K562 (cell line): Measurements from ENCODE around the gene ADAM15. TPM values are rescaled to one million over a fixed set of nuclear protein-coding genes. Genes with fewer than 3 reads are reported as not detected.
A peak's percentile ranks its signal among the peaks of the same experiment; 100 is the strongest.

ENCODE experiments used
- CBX3 ChIP-seq, 2 experiments: IDR thresholded peaks; 1 replicate in 1 of 2; 2 replicates in 1 of 2; pipeline ENCODE4 v1.6.1; 2012; ENCODE audit warnings: inconsistent platforms in 2 of 2, low read length in 2 of 2, borderline replicate concordance in 1 of 2, control low read depth in 1 of 2
- CXXC5 ChIP-seq: fragments of 250-450 bp; sonication (Bioruptor Pico); IDR thresholded peaks from 2 replicates; pipeline ENCODE4 v1.8.0; 2022; ENCODE audit warnings: inconsistent platforms, mild to moderate bottlenecking, moderate library complexity
- DEAF1 ChIP-seq: fragments of 450-650 bp; formaldehyde crosslinking; IDR thresholded peaks from 2 replicates; pipeline ENCODE4 v1.4.0; 2020; ENCODE audit warnings: mild to moderate bottlenecking, moderate library complexity
- MAX ChIP-seq: sonication (generic); formaldehyde crosslinking; IDR thresholded peaks from 2 replicates; pipeline ENCODE4 v1.9.0; 2022; ENCODE audit warnings: mild to moderate bottlenecking, missing genetic modification reagents
- MAZ ChIP-seq, 2 experiments: fragments of 450-650 bp in 1 of 2; sonication (generic) in 1 of 2; formaldehyde crosslinking; IDR thresholded peaks in 1 of 2; conservative IDR thresholded peaks in 1 of 2; 2 replicates each; pipeline versions ENCODE4 v1.4.0 to v1.5.0; 2020; ENCODE audit warnings: mild to moderate bottlenecking in 1 of 2, missing genetic modification reagents in 1 of 2
- MLX ChIP-seq, 2 experiments: fragments of 450-650 bp in 1 of 2; sonication (generic) in 1 of 2; formaldehyde crosslinking; conservative IDR thresholded peaks; 2 replicates each; pipeline versions ENCODE4 v1.4.0 to v1.8.1; 2020 to 2022; ENCODE audit warnings: mild to moderate bottlenecking in 1 of 2, missing genetic modification reagents in 1 of 2
- NCOA6 ChIP-seq: fragments of 450-650 bp; IDR thresholded peaks from 2 replicates; pipeline ENCODE4 v1.6.1; 2017; ENCODE audit warnings: mild to moderate bottlenecking
- PBX2 ChIP-seq, 2 experiments: IDR thresholded peaks in 1 of 2; conservative IDR thresholded peaks in 1 of 2; 2 replicates each; pipeline ENCODE4 v1.6.1; 2016; ENCODE audit warnings: low read depth in 2 of 2, mild to moderate bottlenecking in 1 of 2, missing compliant biosample characterization in 1 of 2, missing genetic modification characterization in 1 of 2, moderate library complexity in 1 of 2
- PHF8 ChIP-seq: fragments of 200-600 bp; sonication (generic); IDR thresholded peaks from 2 replicates; pipeline ENCODE4 v1.6.1; 2012; ENCODE audit warnings: mixed run types, mild to moderate bottlenecking, inconsistent platforms, low read length, moderate library complexity, borderline replicate concordance
- POLR2G ChIP-seq: fragments of 200-400 bp; formaldehyde crosslinking; IDR thresholded peaks from 2 replicates; pipeline ENCODE4 v1.6.1; 2017; ENCODE audit warnings: low read depth, mild to moderate bottlenecking, antibody characterized with exemption, low read length, moderate library complexity
- RBFOX2 ChIP-seq: fragments of 200-400 bp; formaldehyde crosslinking; IDR thresholded peaks from 2 replicates; pipeline ENCODE4 v1.6.1; 2017; ENCODE audit warnings: low read depth, mild to moderate bottlenecking, low read length, moderate library complexity
- TAF1 ChIP-seq: IDR thresholded peaks from 2 replicates; pipeline ENCODE4 v1.6.1; 2011; ENCODE audit warnings: mild to moderate bottlenecking, low read length, moderate library complexity; ENCODE audit not compliant: insufficient read depth, control insufficient read depth, severe bottlenecking; ENCODE audit errors: extremely low read depth
- USF1 ChIP-seq: sonication (generic); formaldehyde crosslinking; IDR thresholded peaks from 2 replicates; pipeline ENCODE4 v1.9.0; 2022; ENCODE audit warnings: mild to moderate bottlenecking, missing genetic modification reagents
- ZNF23 ChIP-seq: fragments of 250-450 bp; sonication (Bioruptor Pico); IDR thresholded peaks from 2 replicates; pipeline ENCODE4 v1.4.0; 2020; ENCODE audit warnings: mild to moderate bottlenecking
- ZNF395 ChIP-seq: fragments of 200-800 bp; sonication (Bioruptor generic); IDR thresholded peaks from 2 replicates; pipeline ENCODE4 v1.6.1; 2017; ENCODE audit warnings: missing genetic modification characterization, missing compliant biosample characterization
- ZNF589 ChIP-seq: fragments of 200-800 bp; sonication (Bioruptor generic); IDR thresholded peaks from 2 replicates; pipeline ENCODE4 v1.6.1; 2016; ENCODE audit warnings: low read depth, missing genetic modification characterization, missing compliant biosample characterization
- polyA plus RNA-seq, 8 experiments: library from polyadenylated mRNA; depleted of rRNA in 4 of 8; stranded (reverse) in 5 of 8; unstranded in 3 of 8; fragments of >200 nt; fragmentation: Nextera tagmentation in 2 of 8; fragmentation: Illumina TruSeq in 1 of 8; extraction: Ambion mirVana in 2 of 8; extraction: Trizol in 1 of 8; gene quantifications; 2 replicates each; pipeline versions ENCODE4 v1.2.1 to v1.2.3, GENCODE V29; 2011 to 2014; ENCODE audit warnings: inconsistent platforms in 1 of 8, missing spikeins in 1 of 8
- total RNA-seq, 7 experiments: library from RNA; depleted of rRNA in 6 of 7; stranded (reverse); fragments of >200 nt in 6 of 7; fragmentation: Illumina TruSeq in 2 of 7; extraction: Trizol in 2 of 7; gene quantifications; 2 replicates each; pipeline versions ENCODE4 v1.2.1 to v1.2.3, GENCODE V29; 2011 to 2021; ENCODE audit warnings: low replicate concordance in 1 of 7

ADAM15 gene
- total and polyA plus RNA-seq, 9 of the 15 experiments (the other 6 are each of a cell fraction or from before 2014, with no cell fraction given), result 0.69 to 72.3 (median 32.8) TPM

- TF ChIP-seq ZNF395 (CRISPR knock-in tag), result no peak; the same call in 1 of the 2 replicates
- peak; percentile 73; the same call in 1 of the 2 replicates for TF ChIP-seq NCOA6
- peak; percentile 44 to 71; a peak in 3 of 4 replicates for TF ChIP-seq MAZ (CRISPR knock-in tag; conservative IDR thresholded peaks at IDR 0.05 in 1 of 2, IDR thresholded peaks at IDR 0.05 in 1 of 2)
- no peak for TF ChIP-seq DEAF1 (CRISPR knock-in tag)
- TF ChIP-seq ZNF23 (CRISPR knock-in tag), result no peak
- TF ChIP-seq MAX (CRISPR knock-in tag), result peak; percentile 76
- TF ChIP-seq CXXC5 (CRISPR knock-in tag), result peak; percentile 74
- 0 out of 2 replicates have a peak, but pooled peaks have one; percentile 67 for TF ChIP-seq ZNF589 (CRISPR knock-in tag)
- TF ChIP-seq USF1 (CRISPR knock-in tag), result no peak
- peak; percentile 36; the same call in 1 of the 2 replicates for TF ChIP-seq PHF8
- peak; percentile 53 for TF ChIP-seq POLR2G
- no peak for TF ChIP-seq CBX3 (IDR thresholded peaks at IDR 0.05; ENCODE audit: borderline replicate concordance in 1 of 2, low read length in 2 of 2)
- TF ChIP-seq RBFOX2, result peak; percentile 38; the same call in 1 of the 2 replicates
- no peak for TF ChIP-seq PBX2 (CRISPR knock-in tag; IDR thresholded peaks at IDR 0.05; ENCODE audit: low read depth)
- TF ChIP-seq PBX2 (tag; conservative IDR thresholded peaks at IDR 0.05; ENCODE audit: low read depth), result no peak
- peak; percentile 24 for TF ChIP-seq TAF1
- TF ChIP-seq MLX (CRISPR knock-in tag; conservative IDR thresholded peaks at IDR 0.05), result no peak
Measured at GRCh38 chr1:155078469-155079209, 27.5 kb downstream of the ADAM15 start, which contains the start of gene EFNA3 (continued).
